Endothelial cell of umbilical vein (primary cell): ENCODE measurements around the gene ZNF524. TPM values are rescaled to one million over a fixed set of nuclear protein-coding genes. Genes with fewer than 3 reads are reported as not detected.

ENCODE experiments used
- BruUV-seq: library from RNA; stranded (reverse); fragments of 400-500 nt; replicated peaks from 2 replicates; lab custom pipeline; 2021; lab: Mats Ljungman, UMichigan
- CTCF ChIA-PET: fragments of 300-600, 350-600 bp; sonication (Branson Sonifier 250); formaldehyde crosslinking; loops from one replicate; lab custom pipeline; 2021; ENCODE audit warnings: antibody characterized with exemption, inconsistent platforms; lab: Charles Lee
- POLR2A ChIA-PET: fragments of 300-600, 350-600 bp; sonication (Branson Sonifier 250); formaldehyde crosslinking; loops from one replicate; lab custom pipeline; 2021; ENCODE audit warnings: antibody characterized with exemption, inconsistent platforms; lab: Charles Lee
- DNase-seq: peaks from one replicate; pipeline ENCODE4 v3.0.0-alpha.2; 2011; ENCODE audit warnings: low read depth, low spot score
- FAIRE-seq: peaks from 2 replicates; lab custom pipeline; 2011; peaks lifted over from hg19 to GRCh38; lab: Jason Lieb, UNC
- H2AFZ ChIP-seq: 2 replicates; pipeline ENCODE4 v1.6.0; 2012; ENCODE audit warnings: low read depth, low read length, control low read depth, inconsistent platforms
- H3K27ac ChIP-seq: 2 replicates; pipeline ENCODE4 v1.5.1; 2011; ENCODE audit warnings: low read depth, mild to moderate bottlenecking, control low read depth, low read length, moderate library complexity; ENCODE audit not compliant: insufficient read depth
- H3K27me3 ChIP-seq, 2 experiments: 2 replicates each; pipeline versions ENCODE4 v1.6.0 to v1.6.1; 2011; ENCODE audit warnings: low read length in 2 of 2, mixed read lengths in 1 of 2; ENCODE audit not compliant: control insufficient read depth in 2 of 2, insufficient read depth in 2 of 2
- H3K36me3 ChIP-seq, 2 experiments: 2 replicates in 1 of 2; 3 replicates in 1 of 2; pipeline ENCODE4 v1.5.1; 2011; ENCODE audit warnings: low read length in 2 of 2, mild to moderate bottlenecking in 1 of 2, moderate library complexity in 1 of 2; ENCODE audit not compliant: control insufficient read depth in 2 of 2, insufficient read depth in 2 of 2; ENCODE audit errors: extremely low read depth in 1 of 2
- H3K4me1 ChIP-seq: 3 replicates; pipeline ENCODE4 v1.5.1; 2011; ENCODE audit warnings: mild to moderate bottlenecking, low read length; ENCODE audit not compliant: control insufficient read depth, insufficient read depth; ENCODE audit errors: extremely low read depth
- H3K4me2 ChIP-seq: 2 replicates; pipeline ENCODE4 v1.6.1; 2011; ENCODE audit warnings: low read length, control low read depth, mixed read lengths; ENCODE audit not compliant: insufficient read depth
- H3K4me3 ChIP-seq, 3 experiments: fragments of 200-600 bp in 1 of 3; sonication (generic), shearing (Covaris generic) in 1 of 3; replicated peaks in 1 of 3; 2 replicates each; pipeline ENCODE4 v1.5.1; 2011 to 2016; ENCODE audit warnings: control low read depth in 3 of 3, low read length in 3 of 3, mild to moderate bottlenecking in 2 of 3, inconsistent platforms in 1 of 3, low read depth in 1 of 3, moderate library complexity in 1 of 3; ENCODE audit not compliant: insufficient read depth in 1 of 3
- H3K79me2 ChIP-seq: 2 replicates; pipeline ENCODE4 v1.6.0; 2012; ENCODE audit warnings: low read length, inconsistent platforms; ENCODE audit not compliant: control insufficient read depth, insufficient read depth
- H3K9ac ChIP-seq: replicated peaks from 2 replicates; pipeline ENCODE3; 2011; ENCODE audit warnings: low read length, control low read depth; ENCODE audit not compliant: insufficient read depth; ENCODE audit errors: extremely low read depth
- H3K9me1 ChIP-seq: replicated peaks from 3 replicates; pipeline ENCODE4 v1.6.0; 2011; ENCODE audit warnings: mild to moderate bottlenecking, low read length; ENCODE audit not compliant: control insufficient read depth, insufficient read depth; ENCODE audit errors: extremely low read depth
- H3K9me3 ChIP-seq: replicated peaks from 2 replicates; pipeline ENCODE4 v1.5.1; 2012; ENCODE audit warnings: low read length, inconsistent platforms; ENCODE audit not compliant: control insufficient read depth, insufficient read depth
- H4K20me1 ChIP-seq: replicated peaks from 2 replicates; pipeline ENCODE3; 2011; ENCODE audit warnings: mild to moderate bottlenecking, low read length; ENCODE audit not compliant: control insufficient read depth, insufficient read depth; ENCODE audit errors: extremely low read depth
- EZH2 ChIP-seq: IDR thresholded peaks from 2 replicates; pipeline ENCODE4 v1.6.1; 2012; ENCODE audit warnings: borderline replicate concordance, low read depth, mild to moderate bottlenecking, moderate library complexity, low read length, inconsistent platforms; ENCODE audit not compliant: severe bottlenecking
- FOS ChIP-seq: IDR thresholded peaks from 2 replicates; pipeline ENCODE4 v1.6.1; 2011; ENCODE audit warnings: mild to moderate bottlenecking, low read length, moderate library complexity, borderline replicate concordance; ENCODE audit not compliant: insufficient read depth
- GATA2 ChIP-seq: IDR thresholded peaks from 2 replicates; pipeline ENCODE4 v1.7.0; 2011; ENCODE audit warnings: low read depth, mild to moderate bottlenecking, moderate library complexity, mixed read lengths, low read length; ENCODE audit not compliant: insufficient read length, insufficient read depth
- JUN ChIP-seq: IDR thresholded peaks from 2 replicates; pipeline ENCODE4 v1.6.1; 2011; ENCODE audit warnings: borderline replicate concordance, low read depth; ENCODE audit not compliant: insufficient read length, insufficient read depth
- MAX ChIP-seq: IDR thresholded peaks from 2 replicates; pipeline ENCODE4 v1.6.1; 2011; ENCODE audit not compliant: insufficient read depth, insufficient read length
- MYC ChIP-seq: IDR thresholded peaks from one replicate; pipeline ENCODE4 v1.6.1; 2011; ENCODE audit warnings: mild to moderate bottlenecking, low read depth, low read length
- POLR2A ChIP-seq: IDR thresholded peaks from 2 replicates; pipeline ENCODE4 v1.6.1; 2012; ENCODE audit warnings: low read depth, mild to moderate bottlenecking, control low read depth, low read length
- POLR2AphosphoS5 ChIP-seq: IDR thresholded peaks from 2 replicates; pipeline ENCODE4 v1.6.1; 2012; ENCODE audit warnings: low read depth, mild to moderate bottlenecking, control low read depth, low read length, moderate library complexity; ENCODE audit not compliant: insufficient read depth
- dilution Hi-C: fragments of 300-500 bp; cut with MboI; formaldehyde crosslinking; loops from one replicate; pipeline ENCODE4 v1.15.0; 2019; ENCODE audit warnings: low sequenced_read_pairs; ENCODE audit not compliant: extremely low pct_ligation_motif_present
- intact Hi-C: fragments of 100-400 bp; cut with micrococcal nuclease; formaldehyde crosslinking; loops from one replicate; pipeline ENCODE4 v1.10.0; 2022
- polyA plus RNA-seq, 4 experiments: library from polyadenylated mRNA; depleted of rRNA in 3 of 4; stranded (reverse) in 3 of 4; unstranded in 1 of 4; fragments of >200 nt; gene quantifications; 2 replicates each; pipeline versions ENCODE4 v1.2.1 to v1.2.3, GENCODE V29; 2011 to 2012; ENCODE audit warnings: missing spikeins in 1 of 4
- total RNA-seq: library from RNA; stranded (reverse); gene quantifications from 2 replicates; pipeline ENCODE4 v1.2.3, GENCODE V29; 2021
- TF ChIP-seq, protein P1 (sequence below), 2 donors: IDR thresholded peaks; 1 replicate in 1 of 2; 2 replicates in 1 of 2; pipeline ENCODE4 v1.5.1; 2011; ENCODE audit warnings: low read length in 2 of 2, mild to moderate bottlenecking in 2 of 2, moderate library complexity in 2 of 2, control low read depth in 1 of 2, inconsistent platforms in 1 of 2, low read depth in 1 of 2; ENCODE audit not compliant: insufficient read depth in 1 of 2; ENCODE audit errors: extremely low read depth in 1 of 2

The ZNF524 gene
- total and polyA plus RNA-seq, 2 donors (not counting 3 experiments of a cell fraction or from before 2014, with no cell fraction given) = 15.2 to 15.4 TPM

DNA sequence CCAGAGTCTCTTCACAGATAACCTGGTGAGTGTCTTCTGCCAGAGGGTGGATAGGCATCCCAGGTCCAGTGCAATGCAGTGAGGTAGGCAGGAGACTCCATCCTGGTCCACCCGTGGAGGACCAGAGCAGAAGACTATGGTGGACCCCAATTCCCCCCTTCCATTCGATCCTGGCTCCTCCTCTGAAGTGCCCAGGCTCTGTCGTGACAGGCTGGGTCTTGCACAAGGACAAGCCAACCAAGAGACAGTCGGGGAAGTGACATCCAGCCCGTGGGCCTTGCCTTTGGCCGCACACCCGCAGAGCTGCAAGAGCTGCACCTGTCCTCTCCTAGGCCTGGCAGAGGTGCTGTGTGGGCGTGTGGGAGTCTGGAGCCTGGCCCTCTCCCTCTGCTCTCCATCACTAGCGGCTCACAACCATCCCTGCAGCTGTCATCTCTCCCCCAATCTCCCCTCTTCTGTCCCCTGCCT is 21.2 kb downstream of the ZNF524 start:
- DNase-seq (no peak), FAIRE-seq (no peak)
- dilution Hi-C loops (no loop called here), intact Hi-C loops (no loop called here)
- CTCF ChIA-PET = interaction anchor here (1.2 to 1.4 kb wide), 2 partner anchors 10 to 11 kb away, joined by 3 read pairs; no protein-coding TSS in a partner anchor
- peaks cover 8% of the 10 kb centered on the region for H3K4me1 ChIP-seq
- H3K9me1 ChIP-seq = no peaks in the 10 kb centered on the region
- POLR2A ChIA-PET = no interaction called here
- H3K4me2 ChIP-seq = no peak overlapping the region
- H3K4me3 ChIP-seq = no peak overlapping the region
- H3K36me3 ChIP-seq = peaks cover 0 to 8% of the 10 kb centered on the region in 2 experiments
- H3K27ac ChIP-seq = no peak overlapping the region
- no peak overlapping the region for H3K9ac ChIP-seq
- no TSS peak for BruUV-seq
- H3K27me3 ChIP-seq = no peaks in the 10 kb centered on the region
- H4K20me1 ChIP-seq = no peaks in the 10 kb centered on the region
- no peak for TF ChIP-seq FOS
- TF ChIP-seq, protein P1, sequence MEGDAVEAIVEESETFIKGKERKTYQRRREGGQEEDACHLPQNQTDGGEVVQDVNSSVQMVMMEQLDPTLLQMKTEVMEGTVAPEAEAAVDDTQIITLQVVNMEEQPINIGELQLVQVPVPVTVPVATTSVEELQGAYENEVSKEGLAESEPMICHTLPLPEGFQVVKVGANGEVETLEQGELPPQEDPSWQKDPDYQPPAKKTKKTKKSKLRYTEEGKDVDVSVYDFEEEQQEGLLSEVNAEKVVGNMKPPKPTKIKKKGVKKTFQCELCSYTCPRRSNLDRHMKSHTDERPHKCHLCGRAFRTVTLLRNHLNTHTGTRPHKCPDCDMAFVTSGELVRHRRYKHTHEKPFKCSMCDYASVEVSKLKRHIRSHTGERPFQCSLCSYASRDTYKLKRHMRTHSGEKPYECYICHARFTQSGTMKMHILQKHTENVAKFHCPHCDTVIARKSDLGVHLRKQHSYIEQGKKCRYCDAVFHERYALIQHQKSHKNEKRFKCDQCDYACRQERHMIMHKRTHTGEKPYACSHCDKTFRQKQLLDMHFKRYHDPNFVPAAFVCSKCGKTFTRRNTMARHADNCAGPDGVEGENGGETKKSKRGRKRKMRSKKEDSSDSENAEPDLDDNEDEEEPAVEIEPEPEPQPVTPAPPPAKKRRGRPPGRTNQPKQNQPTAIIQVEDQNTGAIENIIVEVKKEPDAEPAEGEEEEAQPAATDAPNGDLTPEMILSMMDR (IDR thresholded peaks at IDR 0.05; ENCODE audit: extremely low read depth in 1 of 2, insufficient read depth in 1 of 2, low read depth in 1 of 2, low read length in 2 of 2) = no peak
- no peak for TF ChIP-seq MYC
- TF ChIP-seq JUN = no peak
- no peak for TF ChIP-seq EZH2
- no peak for TF ChIP-seq POLR2AphosphoS5
- TF ChIP-seq MAX = no peak
- TF ChIP-seq POLR2A = no peak
- no peak for TF ChIP-seq GATA2
- no peaks in the 10 kb centered on the region for H3K79me2 ChIP-seq
- H3K9me3 ChIP-seq = no peaks in the 10 kb centered on the region
- no peak overlapping the region for H2AFZ ChIP-seq
